ENCODE results near the gene TMEM163. TPM values are rescaled to one million over a fixed set of nuclear protein-coding genes. Genes with fewer than 3 reads are reported as not detected.

TMEM163 gene
- total RNA-seq, 1 donor from 2014 or later, result 0.95 TPM

DNA sequence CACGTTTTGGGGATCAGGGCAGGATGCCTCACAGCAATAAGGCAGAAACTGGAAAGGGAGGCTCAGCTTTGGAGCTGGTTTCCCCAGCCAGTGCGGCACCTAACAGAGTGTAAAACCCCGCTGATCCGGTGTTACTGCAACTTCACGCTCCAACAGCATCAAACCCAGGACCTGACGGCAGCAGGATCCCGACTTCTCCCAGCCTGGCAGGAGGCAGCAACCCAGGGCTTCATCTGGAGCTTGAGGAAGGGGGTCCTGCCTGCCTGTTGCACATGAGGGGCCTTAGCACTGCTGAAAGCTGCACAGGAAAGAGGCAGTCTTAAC is 255.1 kb downstream of the TMEM163 start:
- TF ChIP-seq CTCF (IDR thresholded peaks at IDR 0.05) (no peak), EZH2 (IDR thresholded peaks at IDR 0.05) (no peak), EZH2phosphoT487 (IDR thresholded peaks at IDR 0.05) (no peak)
- no peaks in the 10 kb centered on the region for H3K36me3 Mint-ChIP-seq
- H3K4me1 Mint-ChIP-seq, result peaks cover 7% of the 10 kb centered on the region
- H3K27me3 Mint-ChIP-seq (ENCODE audit: insufficient read depth, low read depth), result peaks cover 2% of the 10 kb centered on the region
- Histone ChIP-seq H4K20me1 (ENCODE audit: low read depth) (no peaks in the 10 kb centered on the region), H3K9me3 (ENCODE audit: low read depth) (no peaks in the 10 kb centered on the region), H3F3A (ENCODE audit: low read depth) (no peaks in the 10 kb centered on the region), H3K9ac (no peak overlapping the region), H3K27me3 (no peaks in the 10 kb centered on the region), H3K4me3 (no peak overlapping the region), H3K27ac (no peak overlapping the region), H3K4me2 (no peak overlapping the region), H2AFZ (replicated peaks) (no peak overlapping the region), H3K79me2 (ENCODE audit: low read depth) (no peaks in the 10 kb centered on the region), H3K36me3 (no peaks in the 10 kb centered on the region), H3K4me1 (no peaks in the 10 kb centered on the region)
- no peak for DNase-seq (ENCODE audit: low spot score)
- H3K4me3 Mint-ChIP-seq, result no peak overlapping the region
- no peaks in the 10 kb centered on the region for H3K9me3 Mint-ChIP-seq
- no peak overlapping the region for H3K27ac Mint-ChIP-seq

DNA sequence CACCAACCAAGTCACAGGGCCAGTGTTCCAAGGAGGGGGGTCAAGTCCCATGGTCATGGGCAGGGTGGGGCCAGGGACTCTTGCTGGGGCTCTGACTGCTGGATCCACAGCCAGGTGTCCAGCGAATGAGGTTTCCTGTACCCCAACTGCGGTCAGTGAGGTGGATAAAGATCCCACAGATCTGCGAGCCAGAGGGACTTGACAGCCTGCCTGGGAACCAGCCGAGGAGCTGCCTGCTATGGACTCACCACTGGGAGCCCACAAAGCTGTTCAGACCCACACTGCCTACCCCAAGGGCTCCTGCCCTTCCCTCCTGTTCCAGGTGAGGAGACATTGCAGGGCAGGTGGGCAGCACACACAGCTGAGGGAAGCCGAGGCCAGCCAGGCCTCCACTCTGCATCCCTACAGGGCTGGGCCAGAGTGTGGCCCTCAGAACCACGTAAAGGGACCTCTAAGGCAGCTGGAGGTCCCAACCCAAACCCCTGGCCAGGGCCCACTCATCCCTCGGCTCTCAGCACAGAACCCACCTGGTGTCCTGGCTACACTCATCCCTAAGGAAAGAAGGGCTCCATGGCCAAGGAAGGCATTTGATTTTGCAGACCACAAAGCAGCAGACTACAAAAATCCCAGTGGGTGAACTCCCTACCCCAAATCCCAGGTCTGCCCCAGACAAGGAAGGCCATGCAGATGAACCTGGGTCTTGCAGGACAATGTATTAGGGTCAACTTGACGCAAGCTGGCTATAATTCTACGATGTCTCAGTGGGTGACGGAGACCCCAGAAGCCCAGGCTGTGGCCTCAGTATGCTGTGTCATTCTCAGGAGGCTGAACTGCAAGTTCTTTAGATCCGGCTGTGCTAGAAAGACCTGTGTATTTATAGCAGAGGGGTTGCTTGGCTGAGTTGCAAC is 255.8 kb downstream of the TMEM163 start:
- peaks cover 7% of the 10 kb centered on the region for H3K4me1 Mint-ChIP-seq
- no peak overlapping the region for H3K4me3 Mint-ChIP-seq
- Histone ChIP-seq H3K4me2 (no peak overlapping the region), H3K27me3 (no peaks in the 10 kb centered on the region), H2AFZ (replicated peaks) (no peak overlapping the region), H3K9me3 (ENCODE audit: low read depth) (no peaks in the 10 kb centered on the region), H3K4me3 (no peak overlapping the region), H3K4me1 (no peaks in the 10 kb centered on the region), H3K9ac (no peak overlapping the region), H3F3A (ENCODE audit: low read depth) (no peaks in the 10 kb centered on the region), H3K27ac (no peak overlapping the region), H3K36me3 (no peaks in the 10 kb centered on the region), H4K20me1 (ENCODE audit: low read depth) (no peaks in the 10 kb centered on the region), H3K79me2 (ENCODE audit: low read depth) (no peaks in the 10 kb centered on the region)
- peaks cover under 1% of the 10 kb centered on the region for H3K27me3 Mint-ChIP-seq (ENCODE audit: insufficient read depth, low read depth)
- H3K27ac Mint-ChIP-seq, result no peak overlapping the region
- TF ChIP-seq EZH2phosphoT487 (IDR thresholded peaks at IDR 0.05), result no peak
- no peak for TF ChIP-seq EZH2 (IDR thresholded peaks at IDR 0.05)
- TF ChIP-seq CTCF (IDR thresholded peaks at IDR 0.05), result no peak
- no peak for DNase-seq (ENCODE audit: low spot score)
- no peaks in the 10 kb centered on the region for H3K36me3 Mint-ChIP-seq
- no peaks in the 10 kb centered on the region for H3K9me3 Mint-ChIP-seq

GRCh38 chr2:134462275-134462674 is 256.5 kb downstream of the TMEM163 start:
- Mint-ChIP-seq H3K4me1 (peaks cover 7% of the 10 kb centered on the region), H3K27ac (no peak overlapping the region)
- no peak for DNase-seq (ENCODE audit: low spot score)

More at GRCh38 chr2:134462275-134462674, 256.5 kb downstream of the TMEM163 start:
- H3K36me3 Mint-ChIP-seq, result no peaks in the 10 kb centered on the region
- Histone ChIP-seq H3K4me3 (no peak overlapping the region), H2AFZ (replicated peaks) (no peak overlapping the region), H3K9ac (no peak overlapping the region), H3K9me3 (ENCODE audit: low read depth) (no peaks in the 10 kb centered on the region), H3F3A (ENCODE audit: low read depth) (no peaks in the 10 kb centered on the region), H3K27me3 (no peaks in the 10 kb centered on the region), H3K4me2 (no peak overlapping the region), H3K79me2 (ENCODE audit: low read depth) (no peaks in the 10 kb centered on the region), H3K4me1 (no peaks in the 10 kb centered on the region), H4K20me1 (ENCODE audit: low read depth) (no peaks in the 10 kb centered on the region), H3K27ac (no peak overlapping the region), H3K36me3 (no peaks in the 10 kb centered on the region)
- peaks cover 2% of the 10 kb centered on the region for H3K27me3 Mint-ChIP-seq (ENCODE audit: insufficient read depth, low read depth)
- no peaks in the 10 kb centered on the region for H3K9me3 Mint-ChIP-seq
- no peak for TF ChIP-seq EZH2phosphoT487 (IDR thresholded peaks at IDR 0.05)
- no peak for TF ChIP-seq CTCF (IDR thresholded peaks at IDR 0.05)
- TF ChIP-seq EZH2 (IDR thresholded peaks at IDR 0.05), result no peak
- no peak overlapping the region for H3K4me3 Mint-ChIP-seq

Measured in neural progenitor cell (in vitro differentiated cells).